OCI-LY1 (cell line): ENCODE data around the gene WTAP.

Source experiments
- CTCF ChIP-seq: fragments of 200-600 bp; sonication (generic), shearing (Covaris generic); IDR thresholded peaks from 2 replicates; pipeline ENCODE4 v1.5.1; 2017; ENCODE audit warnings: mild to moderate bottlenecking, antibody characterized with exemption, low read length, moderate library complexity, mixed read lengths
- EZH2 ChIP-seq: fragments of 200-600 bp; sonication (generic), shearing (Covaris generic); IDR thresholded peaks from 2 replicates; pipeline ENCODE4 v1.8.0; 2017; ENCODE audit warnings: borderline replicate concordance, mixed run types, mild to moderate bottlenecking, antibody characterized with exemption, low read length, moderate library complexity, mixed read lengths

GRCh38 chr6:159739341-159739740, 12.0 kb downstream of the WTAP start:
- TF ChIP-seq CTCF (no peak), EZH2 (no peak)
